ENCODE data around the gene MBP.

The MBP gene

DNA sequence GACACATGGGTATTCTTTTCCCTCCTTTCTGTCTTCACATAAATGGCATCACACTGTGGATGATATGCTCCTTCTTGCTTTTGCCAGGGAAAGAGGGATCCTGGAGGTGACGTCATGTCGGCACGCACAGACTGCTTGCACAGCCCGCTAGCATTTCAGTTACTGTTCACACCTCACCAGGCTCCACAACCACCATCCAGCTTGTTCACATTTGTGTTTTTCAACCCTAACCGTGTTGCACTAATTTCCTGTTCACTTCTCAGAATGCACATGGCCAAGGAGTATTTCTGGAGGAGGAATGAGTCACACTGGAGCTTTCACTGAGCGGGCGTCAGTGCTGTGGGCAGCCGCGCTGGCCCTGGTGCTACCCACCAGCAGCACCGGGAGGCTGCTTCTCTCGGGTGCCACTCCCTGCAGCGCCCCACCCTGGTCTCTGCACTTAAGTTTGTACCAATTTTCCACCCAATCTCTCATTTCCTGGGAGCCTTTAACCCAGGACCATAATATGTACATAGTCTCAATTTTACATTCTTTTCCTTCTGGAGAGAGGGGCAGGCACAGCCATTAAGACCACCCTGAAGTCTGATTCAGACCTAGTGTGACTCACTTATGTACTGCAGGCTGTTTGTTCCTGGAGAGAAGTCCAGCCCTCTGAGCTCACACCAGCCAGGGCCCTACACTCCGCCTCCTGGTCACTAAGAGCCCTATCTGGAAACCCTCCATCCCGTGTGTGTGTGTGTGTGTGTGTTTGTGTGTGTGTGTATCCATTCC, 65.1 kb downstream of the MBP start:
- no peaks in the 10 kb centered on the region for H3K36me3 Mint-ChIP-seq (ENCODE audit: low read depth)
- no peak overlapping the region for H3K4me3 Mint-ChIP-seq
- peaks cover 58% of the 10 kb centered on the region for H3K4me1 Mint-ChIP-seq
- H3K27ac Mint-ChIP-seq, result peak overlapping the region; percentile 23 to 82 (median 78)
- H3K9me3 Mint-ChIP-seq, result no peaks in the 10 kb centered on the region
- TF ChIP-seq, protein P1, sequence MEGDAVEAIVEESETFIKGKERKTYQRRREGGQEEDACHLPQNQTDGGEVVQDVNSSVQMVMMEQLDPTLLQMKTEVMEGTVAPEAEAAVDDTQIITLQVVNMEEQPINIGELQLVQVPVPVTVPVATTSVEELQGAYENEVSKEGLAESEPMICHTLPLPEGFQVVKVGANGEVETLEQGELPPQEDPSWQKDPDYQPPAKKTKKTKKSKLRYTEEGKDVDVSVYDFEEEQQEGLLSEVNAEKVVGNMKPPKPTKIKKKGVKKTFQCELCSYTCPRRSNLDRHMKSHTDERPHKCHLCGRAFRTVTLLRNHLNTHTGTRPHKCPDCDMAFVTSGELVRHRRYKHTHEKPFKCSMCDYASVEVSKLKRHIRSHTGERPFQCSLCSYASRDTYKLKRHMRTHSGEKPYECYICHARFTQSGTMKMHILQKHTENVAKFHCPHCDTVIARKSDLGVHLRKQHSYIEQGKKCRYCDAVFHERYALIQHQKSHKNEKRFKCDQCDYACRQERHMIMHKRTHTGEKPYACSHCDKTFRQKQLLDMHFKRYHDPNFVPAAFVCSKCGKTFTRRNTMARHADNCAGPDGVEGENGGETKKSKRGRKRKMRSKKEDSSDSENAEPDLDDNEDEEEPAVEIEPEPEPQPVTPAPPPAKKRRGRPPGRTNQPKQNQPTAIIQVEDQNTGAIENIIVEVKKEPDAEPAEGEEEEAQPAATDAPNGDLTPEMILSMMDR (IDR thresholded peaks at IDR 0.05; ENCODE audit: unreplicated experiment in 3 of 3), result no peak
- no peaks in the 10 kb centered on the region for H3K27me3 Mint-ChIP-seq (ENCODE audit: low read depth)

DNA sequence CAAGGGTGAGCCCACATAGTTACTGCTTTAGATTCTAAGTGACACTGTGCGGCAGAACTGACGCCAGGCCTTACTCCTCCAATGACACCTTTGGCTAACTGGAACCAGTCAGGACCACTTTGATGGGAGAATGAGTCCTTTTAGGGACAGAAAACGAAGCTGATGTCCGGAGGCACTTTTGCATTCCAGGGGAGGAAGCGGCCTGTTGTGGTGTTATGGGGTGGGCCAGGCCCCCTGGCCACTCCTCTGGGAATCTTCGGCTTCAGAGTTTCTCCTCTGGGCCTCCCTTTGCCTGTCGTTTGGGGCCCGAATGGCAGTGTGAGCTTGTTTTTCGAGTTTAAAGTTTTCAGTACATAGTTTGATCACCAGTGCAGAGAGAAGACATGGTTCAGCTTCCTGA, 65.9 kb downstream of the MBP start:
- peaks cover 58% of the 10 kb centered on the region for H3K4me1 Mint-ChIP-seq
- H3K4me3 Mint-ChIP-seq, result no peak overlapping the region
- H3K9me3 Mint-ChIP-seq, result no peaks in the 10 kb centered on the region
- no peak overlapping the region for H3K27ac Mint-ChIP-seq
- H3K36me3 Mint-ChIP-seq (ENCODE audit: low read depth), result no peaks in the 10 kb centered on the region
- H3K27me3 Mint-ChIP-seq (ENCODE audit: low read depth), result no peaks in the 10 kb centered on the region
- TF ChIP-seq, protein P1 (IDR thresholded peaks at IDR 0.05; ENCODE audit: unreplicated experiment in 3 of 3), result no peak

DNA sequence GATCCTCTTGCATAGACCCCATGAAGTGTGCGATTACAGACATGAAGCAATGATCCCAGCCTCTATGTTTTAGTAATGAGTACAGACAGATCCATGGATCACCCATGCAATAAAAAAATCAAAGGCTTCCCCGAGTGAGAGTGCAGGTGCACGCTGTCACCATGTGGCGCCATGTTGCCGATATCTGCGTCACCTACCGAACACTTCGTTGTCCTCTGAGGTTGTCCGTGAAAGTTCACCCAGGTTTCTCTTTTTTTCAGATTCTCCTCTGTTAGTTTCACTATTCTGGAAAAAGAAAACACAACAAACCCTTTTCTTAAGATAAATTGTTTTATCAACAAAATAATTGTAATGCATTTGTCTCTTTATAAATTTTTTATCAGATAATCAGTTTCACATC, 66.5 kb downstream of the MBP start:
- H3K9me3 Mint-ChIP-seq, result no peaks in the 10 kb centered on the region
- H3K4me3 Mint-ChIP-seq, result no peak overlapping the region
- no peaks in the 10 kb centered on the region for H3K27me3 Mint-ChIP-seq (ENCODE audit: low read depth)
- H3K4me1 Mint-ChIP-seq, result peaks cover 58% of the 10 kb centered on the region
- no peak overlapping the region for H3K27ac Mint-ChIP-seq
- TF ChIP-seq, protein P1 (IDR thresholded peaks at IDR 0.05; ENCODE audit: unreplicated experiment in 3 of 3), result no peak
- no peaks in the 10 kb centered on the region for H3K36me3 Mint-ChIP-seq (ENCODE audit: low read depth)

DNA sequence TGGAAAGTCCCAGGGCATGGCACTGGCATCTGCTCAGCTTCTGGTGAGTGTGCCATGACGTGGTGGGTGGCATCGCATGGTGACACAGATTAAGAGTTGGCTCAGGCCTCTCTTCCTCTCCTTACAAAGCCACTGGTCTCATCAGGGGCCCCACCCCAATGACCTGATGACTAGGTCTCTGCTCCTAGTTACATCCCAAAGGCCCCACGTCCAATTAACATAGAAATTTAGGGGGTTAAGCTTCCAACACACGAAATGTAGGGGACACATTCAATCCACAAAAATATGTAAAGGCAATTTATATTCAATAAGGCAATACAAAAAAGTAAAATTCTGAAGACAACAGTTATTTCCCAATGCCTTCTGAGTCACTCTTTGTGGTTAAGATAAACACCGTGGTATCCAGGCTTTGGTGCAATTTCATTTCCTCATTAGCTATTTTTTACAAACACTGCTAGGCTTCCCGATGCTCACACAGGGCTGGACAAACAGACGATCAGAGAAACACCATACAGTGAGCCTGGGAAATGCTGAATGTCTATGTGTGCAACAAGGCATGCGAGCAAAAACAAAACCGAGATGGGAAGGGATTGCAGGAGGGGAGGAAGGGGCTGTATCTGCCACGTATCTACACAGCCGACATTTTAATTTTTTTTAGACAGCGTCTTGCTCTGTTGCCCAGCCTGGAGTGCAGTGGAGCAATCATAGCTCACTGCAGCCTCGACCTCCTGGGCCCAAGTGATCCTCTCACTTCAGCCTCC, 67.2 kb downstream of the MBP start:
- no peaks in the 10 kb centered on the region for H3K27me3 Mint-ChIP-seq (ENCODE audit: low read depth)
- H3K27ac Mint-ChIP-seq, result no peak overlapping the region
- TF ChIP-seq, protein P1 (IDR thresholded peaks at IDR 0.05; ENCODE audit: unreplicated experiment in 3 of 3), result no peak
- H3K4me1 Mint-ChIP-seq, result peaks cover 56% of the 10 kb centered on the region
- no peak overlapping the region for H3K4me3 Mint-ChIP-seq
- H3K36me3 Mint-ChIP-seq (ENCODE audit: low read depth), result no peaks in the 10 kb centered on the region
- no peaks in the 10 kb centered on the region for H3K9me3 Mint-ChIP-seq

DNA sequence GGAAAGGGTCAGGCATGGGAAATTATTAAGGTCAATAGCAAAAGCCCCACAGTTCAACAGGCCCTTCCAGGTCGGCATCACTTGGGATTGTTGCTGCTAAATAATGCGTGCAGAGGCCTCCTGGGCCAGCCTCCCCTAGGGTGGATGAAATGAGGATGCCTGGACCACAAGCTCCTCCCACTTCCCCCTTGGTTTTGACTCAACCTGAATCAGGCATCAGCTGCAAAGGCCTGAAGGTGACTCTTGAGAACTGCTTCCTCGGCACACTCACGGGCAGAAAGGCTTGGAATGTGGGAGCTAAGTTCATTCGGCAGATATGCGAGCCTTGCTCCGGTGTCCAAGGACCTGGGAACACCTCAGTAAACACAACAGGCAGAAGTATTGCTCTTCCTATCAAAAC, 69.3 kb downstream of the MBP start:
- peaks cover 46% of the 10 kb centered on the region for H3K4me1 Mint-ChIP-seq

More for the DNA sequence above, 69.3 kb downstream of the MBP start:
- Mint-ChIP-seq H3K4me3 (no peak overlapping the region), H3K27me3 (ENCODE audit: low read depth) (no peaks in the 10 kb centered on the region), H3K36me3 (ENCODE audit: low read depth) (no peaks in the 10 kb centered on the region), H3K27ac (no peak overlapping the region), H3K9me3 (no peaks in the 10 kb centered on the region)
- TF ChIP-seq, protein P1 (IDR thresholded peaks at IDR 0.05; ENCODE audit: unreplicated experiment in 3 of 3), result no peak

Measured in nephron (organoid).